Karpas-422 (cell line): ENCODE measurements around the gene CYP21A2. TPM values are rescaled to one million over a fixed set of nuclear protein-coding genes. Genes with fewer than 3 reads are reported as not detected.
"Not testable (repeated sequence)": the region's sequence is repeated elsewhere in the genome, so short reads cannot be mapped to it uniquely, and the experiment has no call there.

Experiments
- DNase-seq: peaks from one replicate; pipeline ENCODE4 v3.0.0-alpha.2; 2015
- H2AFZ ChIP-seq: fragments of 200-600 bp; sonication (generic); 2 replicates; pipeline ENCODE4 v1.6.1; 2014; ENCODE audit warnings: antibody characterized with exemption, low read length, mixed read lengths
- H3K27ac ChIP-seq: fragments of 200-600 bp; sonication (generic); 2 replicates; pipeline ENCODE4 v1.5.1; 2014; ENCODE audit warnings: mild to moderate bottlenecking, low read length, moderate library complexity
- H3K27me3 ChIP-seq: fragments of 200-600 bp; sonication (generic); 2 replicates; pipeline ENCODE4 v1.6.1; 2014; ENCODE audit warnings: low read length, mixed read lengths
- H3K36me3 ChIP-seq: fragments of 200-600 bp; sonication (generic); 2 replicates; pipeline ENCODE4 v1.6.1; 2014; ENCODE audit warnings: low read length, mixed read lengths; ENCODE audit not compliant: insufficient read depth
- H3K4me1 ChIP-seq: fragments of 200-600 bp; sonication (generic); 2 replicates; pipeline ENCODE4 v1.6.1; 2014; ENCODE audit warnings: mild to moderate bottlenecking, low read length, mixed read lengths
- H3K4me2 ChIP-seq: fragments of 200-600 bp; sonication (generic); 2 replicates; pipeline ENCODE4 v1.6.1; 2014; ENCODE audit warnings: low read length, low read depth, mild to moderate bottlenecking; ENCODE audit not compliant: poor library complexity, severe bottlenecking
- H3K4me3 ChIP-seq: fragments of 200-600 bp; sonication (generic); 2 replicates; pipeline ENCODE4 v1.5.1; 2014; ENCODE audit warnings: mild to moderate bottlenecking, antibody characterized with exemption, low read length, mixed read lengths
- H3K79me2 ChIP-seq: fragments of 200-600 bp; sonication (generic); 2 replicates; pipeline ENCODE4 v1.6.1; 2014; ENCODE audit warnings: mild to moderate bottlenecking, low read length, mixed read lengths
- H3K9ac ChIP-seq: fragments of 200-600 bp; sonication (generic); 2 replicates; pipeline ENCODE4 v1.6.0; 2014; ENCODE audit warnings: low read length
- H3K9me2 ChIP-seq: fragments of 200-600 bp; sonication (generic), shearing (Covaris generic); replicated peaks from 2 replicates; pipeline ENCODE4 v1.6.0; 2014; ENCODE audit warnings: mild to moderate bottlenecking, low read length, moderate library complexity; ENCODE audit not compliant: insufficient read depth
- H3K9me3 ChIP-seq: fragments of 300-700, 200-600 bp; sonication (generic); 2 replicates; pipeline ENCODE4 v1.6.1; 2014; ENCODE audit warnings: low read length, mixed read lengths
- H4K20me1 ChIP-seq: fragments of 200-600 bp; sonication (generic); 2 replicates; pipeline ENCODE4 v1.6.1; 2014; ENCODE audit warnings: mild to moderate bottlenecking, antibody characterized with exemption, low read length, low read depth; ENCODE audit not compliant: insufficient read depth
- total RNA-seq: library from RNA; depleted of rRNA; stranded (reverse); fragments of >200 nt; shearing (Covaris generic); gene quantifications from 2 replicates; pipeline ENCODE4 v1.2.3, GENCODE V29; 2014; ENCODE audit warnings: low replicate concordance; rRNA removed

The CYP21A2 gene
- total RNA-seq: not detected in 2 replicates

GRCh38 chr6:32037598-32038524 lies at the start of gene CYP21A2:
TSS of gene CYP21A2 (plus strand) at chr6:32038415. CDS start at chr6:32038423, 8 bp downstream.
- H3K79me2 ChIP-seq, H3K4me2 ChIP-seq, H3K36me3 ChIP-seq, H3K9me2 ChIP-seq, H3K9me3 ChIP-seq, H3K4me1 ChIP-seq, H3K9ac ChIP-seq, H3K4me3 ChIP-seq, H3K27me3 ChIP-seq, H2AFZ ChIP-seq, H3K27ac ChIP-seq, DNase-seq, H4K20me1 ChIP-seq: not testable (repeated sequence)

- not testable (repeated sequence) for H3K79me2 ChIP-seq, DNase-seq, H3K27ac ChIP-seq, H3K9ac ChIP-seq, H2AFZ ChIP-seq, H4K20me1 ChIP-seq, H3K4me3 ChIP-seq, H3K4me2 ChIP-seq, H3K9me2 ChIP-seq, H3K27me3 ChIP-seq, H3K4me1 ChIP-seq, H3K9me3 ChIP-seq, H3K36me3 ChIP-seq
Measured at GRCh38 chr6:31989363-31989762, 48.9 kb upstream of the CYP21A2 start.

GRCh38 chr6:31994421-31994820 lies 43.8 kb upstream of the CYP21A2 start:
- H3K4me3 ChIP-seq, H2AFZ ChIP-seq, H3K9me3 ChIP-seq, H3K4me1 ChIP-seq, H3K9me2 ChIP-seq, H3K27me3 ChIP-seq, H3K79me2 ChIP-seq, H3K27ac ChIP-seq, H3K36me3 ChIP-seq, H4K20me1 ChIP-seq, H3K9ac ChIP-seq, DNase-seq, H3K4me2 ChIP-seq: not testable (repeated sequence)

- H2AFZ ChIP-seq, H3K27ac ChIP-seq, H3K4me1 ChIP-seq, H3K9me3 ChIP-seq, H3K9me2 ChIP-seq, H3K36me3 ChIP-seq, H3K9ac ChIP-seq, H3K27me3 ChIP-seq, H3K79me2 ChIP-seq, H3K4me3 ChIP-seq, H3K4me2 ChIP-seq, H4K20me1 ChIP-seq, DNase-seq: not testable (repeated sequence)
Measured at GRCh38 chr6:31996385-31996784, 41.8 kb upstream of the CYP21A2 start.

- not testable (repeated sequence) for H3K9ac ChIP-seq, DNase-seq, H3K4me3 ChIP-seq, H3K4me1 ChIP-seq, H3K36me3 ChIP-seq, H3K4me2 ChIP-seq, H2AFZ ChIP-seq, H3K79me2 ChIP-seq, H3K9me2 ChIP-seq, H4K20me1 ChIP-seq, H3K27me3 ChIP-seq, H3K27ac ChIP-seq, H3K9me3 ChIP-seq
Measured at GRCh38 chr6:32002546-32003268, 35.5 kb upstream of the CYP21A2 start.

GRCh38 chr6:32003301-32003700 lies 34.9 kb upstream of the CYP21A2 start:
- not testable (repeated sequence) for H4K20me1 ChIP-seq, H3K27ac ChIP-seq, H3K4me2 ChIP-seq, H3K36me3 ChIP-seq, DNase-seq, H3K9me3 ChIP-seq, H3K4me1 ChIP-seq, H2AFZ ChIP-seq, H3K79me2 ChIP-seq, H3K9me2 ChIP-seq, H3K27me3 ChIP-seq, H3K4me3 ChIP-seq, H3K9ac ChIP-seq

GRCh38 chr6:32004393-32004792 lies 33.8 kb upstream of the CYP21A2 start:
- H3K9me3 ChIP-seq, H3K4me3 ChIP-seq, H3K27ac ChIP-seq, DNase-seq, H3K9me2 ChIP-seq, H4K20me1 ChIP-seq, H3K4me2 ChIP-seq, H2AFZ ChIP-seq, H3K27me3 ChIP-seq, H3K36me3 ChIP-seq, H3K9ac ChIP-seq, H3K4me1 ChIP-seq, H3K79me2 ChIP-seq: not testable (repeated sequence)

- not testable (repeated sequence) for H3K9ac ChIP-seq, H3K36me3 ChIP-seq, H3K4me3 ChIP-seq, H3K79me2 ChIP-seq, H3K4me1 ChIP-seq, H3K9me2 ChIP-seq, H3K27me3 ChIP-seq, H3K9me3 ChIP-seq, H2AFZ ChIP-seq, H3K4me2 ChIP-seq, H4K20me1 ChIP-seq, H3K27ac ChIP-seq
- peak; percentile 36 for DNase-seq
Measured at GRCh38 chr6:32004864-32005537, 33.2 kb upstream of the CYP21A2 start.
